Activated naive CD4-positive, alpha-beta T cell (primary cell): ENCODE measurements around the gene AQR.
"Not testable (repeated sequence)": the region's sequence is repeated elsewhere in the genome, so short reads cannot be mapped to it uniquely, and the experiment has no call there.

Experiments used
- DNase-seq, 4 experiments: peaks; one replicate each; lab custom pipeline; 2025; lab: John Stamatoyannopoulos, UW

Gene AQR

GRCh38 chr15:34969340-34970097 lies at the start of gene AQR:
Gene AQR, minus strand, starts transcription at chr15:34969742. Its CDS starts 129 bp downstream, at chr15:34969613.
- peak; percentile 77 to 85 (median 82) for DNase-seq

- no peak for DNase-seq
These were observed 44.7 kb upstream of the AQR start for GRCh38 chr15:35014241-35014640.

- no peak for DNase-seq
These were observed 43.8 kb upstream of the AQR start for GRCh38 chr15:35013370-35013769.

- DNase-seq: no peak
These were observed 37.9 kb upstream of the AQR start for GRCh38 chr15:35007397-35007796.

GRCh38 chr15:35005933-35006332 lies 36.4 kb upstream of the AQR start:
- no peak for DNase-seq

GRCh38 chr15:35003928-35004327 lies 34.4 kb upstream of the AQR start:
- DNase-seq: no peak

- DNase-seq: no peak
These were observed 31.0 kb upstream of the AQR start for GRCh38 chr15:35000511-35000910.

GRCh38 chr15:34999906-35000305 lies 30.4 kb upstream of the AQR start:
- no peak for DNase-seq

GRCh38 chr15:34994925-34995324 lies 25.4 kb upstream of the AQR start:
- no peak for DNase-seq

GRCh38 chr15:34993877-34994276 lies 24.3 kb upstream of the AQR start:
- DNase-seq: no peak

GRCh38 chr15:34993412-34993811 lies 23.9 kb upstream of the AQR start:
- DNase-seq: no peak

GRCh38 chr15:34988027-34988902 lies 18.7 kb upstream of the AQR start, which contains the start of gene ZNF770:
Gene ZNF770, minus strand, starts transcription at chr15:34988287. Its CDS starts 4,853 bp downstream, at chr15:34983434.
- DNase-seq: peak; percentile 69 to 76 (median 72)

- no peak for DNase-seq
These were observed 18.1 kb upstream of the AQR start for GRCh38 chr15:34987609-34988026.

- no peak for DNase-seq
These were observed 17.4 kb upstream of the AQR start for GRCh38 chr15:34986771-34987480.

GRCh38 chr15:34986326-34986725 lies 16.8 kb upstream of the AQR start:
- DNase-seq: no peak

- no peak for DNase-seq
These were observed 15.5 kb upstream of the AQR start for GRCh38 chr15:34984889-34985630.

GRCh38 chr15:34976743-34977142 lies 7.2 kb upstream of the AQR start:
- DNase-seq: no peak

- DNase-seq: no peak
These were observed 6.5 kb upstream of the AQR start for GRCh38 chr15:34976073-34976472.

GRCh38 chr15:34973512-34973911 lies 4.0 kb upstream of the AQR start:
- no peak for DNase-seq

- DNase-seq: not testable (repeated sequence)
These were observed 629 bp upstream of the AQR start for GRCh38 chr15:34970098-34970643.

GRCh38 chr15:34964277-34964676 lies 5.3 kb downstream of the AQR start:
- DNase-seq: no peak
